HG03342 (cell line): ENCODE measurements around the gene BACE2.

Experiments
- ATAC-seq: cut with Tn5 transposase; IDR thresholded peaks from one replicate; pipeline ENCODE4 v1.9.1; 2021; ENCODE audit warnings: mild to moderate bottlenecking, moderate library complexity; ENCODE audit not compliant: unreplicated experiment

BACE2 gene

GRCh38 chr21:41211060-41211805 is 43.3 kb downstream of the BACE2 start:
- ATAC-seq: no peak

- no peak for ATAC-seq
These were observed 45.1 kb downstream of the BACE2 start for GRCh38 chr21:41213021-41213420.

GRCh38 chr21:41215856-41216408 is 48.0 kb downstream of the BACE2 start:
- no peak for ATAC-seq

DNA sequence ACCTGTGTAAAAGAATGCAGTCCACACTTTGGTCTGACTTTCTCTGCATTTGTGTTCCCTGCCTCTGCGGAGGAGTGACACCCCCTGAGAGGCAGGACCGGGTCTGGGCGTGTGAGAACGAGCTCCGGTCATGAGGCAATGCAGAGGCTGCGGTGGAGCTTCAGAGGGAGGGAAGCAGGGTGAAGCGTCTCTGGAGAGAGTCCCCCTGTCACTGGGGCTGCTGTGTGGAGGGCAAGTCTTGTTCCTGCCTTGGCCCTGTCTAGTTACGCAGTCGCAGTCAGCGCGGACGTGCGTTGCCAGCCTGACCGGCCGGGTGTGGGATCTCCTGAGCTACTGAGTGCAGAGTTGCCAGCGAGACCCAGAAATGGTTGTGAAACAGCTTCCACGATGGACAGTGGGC is 48.5 kb downstream of the BACE2 start:
- ATAC-seq: no peak

DNA sequence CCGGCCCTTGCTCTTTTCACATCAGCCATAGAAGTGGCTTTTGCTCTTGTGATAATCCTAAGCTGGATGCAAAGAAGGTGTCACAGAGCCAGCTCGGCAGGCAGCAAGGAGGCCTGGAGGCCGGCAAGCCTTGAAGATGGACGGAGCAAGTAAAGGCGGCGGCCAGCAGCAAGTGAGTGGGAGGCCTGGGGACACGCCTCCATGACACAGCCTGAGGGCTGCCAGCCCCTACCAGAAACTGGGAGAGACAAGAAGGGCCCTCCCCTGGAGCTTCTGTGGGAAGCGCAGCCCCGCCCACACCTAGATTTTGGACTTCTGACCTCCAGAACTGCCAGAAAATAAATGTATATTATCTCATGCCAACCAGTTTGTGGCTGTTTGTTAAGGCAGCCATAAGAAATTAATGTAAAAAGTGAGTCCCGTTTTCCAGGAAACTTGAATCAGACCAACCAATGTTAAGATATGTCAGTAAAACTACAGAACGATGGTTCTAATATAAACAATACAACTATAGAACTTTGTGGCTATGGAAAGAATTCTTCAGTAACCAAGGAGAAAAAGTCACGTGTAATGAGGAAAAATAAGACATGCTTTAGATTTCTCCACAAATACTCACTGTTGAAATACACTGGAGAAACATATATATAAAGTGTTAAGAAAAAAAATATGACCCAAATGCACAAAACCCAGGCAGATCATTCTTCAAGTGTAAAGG is 49.9 kb downstream of the BACE2 start:
- ATAC-seq: no peak

DNA sequence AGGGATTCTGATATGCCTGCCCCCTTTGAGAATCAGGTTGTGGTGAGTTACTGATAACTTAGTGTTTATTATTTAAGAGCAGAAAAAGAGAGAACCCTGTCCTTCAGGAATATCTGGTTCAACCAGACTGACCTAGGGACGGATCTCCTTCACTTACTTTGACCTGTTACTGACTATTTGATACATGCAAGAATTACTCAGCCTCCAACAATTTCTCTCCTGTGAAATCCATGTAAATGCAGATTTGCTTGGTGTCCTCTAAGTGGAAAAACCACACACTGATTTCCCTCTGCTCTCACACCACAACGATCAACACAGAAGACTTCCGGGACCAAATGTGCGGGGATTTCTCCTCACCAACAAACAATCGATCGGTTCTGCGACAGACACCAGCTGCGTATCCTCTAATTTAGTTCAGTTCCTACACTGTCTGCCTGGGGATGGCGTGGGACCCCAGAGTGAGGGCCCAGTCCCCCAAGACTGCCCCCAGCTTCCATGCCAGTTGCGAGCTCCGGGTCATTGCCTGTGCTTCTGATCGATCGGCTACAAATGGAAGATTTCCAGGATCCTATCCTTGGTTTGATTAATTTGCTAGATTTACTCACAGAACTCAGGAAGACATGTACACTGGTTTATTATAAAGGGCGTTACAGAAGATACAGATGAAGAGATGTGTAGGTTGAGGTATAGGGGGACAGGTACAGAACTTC is 51.7 kb downstream of the BACE2 start:
- no peak for ATAC-seq

DNA sequence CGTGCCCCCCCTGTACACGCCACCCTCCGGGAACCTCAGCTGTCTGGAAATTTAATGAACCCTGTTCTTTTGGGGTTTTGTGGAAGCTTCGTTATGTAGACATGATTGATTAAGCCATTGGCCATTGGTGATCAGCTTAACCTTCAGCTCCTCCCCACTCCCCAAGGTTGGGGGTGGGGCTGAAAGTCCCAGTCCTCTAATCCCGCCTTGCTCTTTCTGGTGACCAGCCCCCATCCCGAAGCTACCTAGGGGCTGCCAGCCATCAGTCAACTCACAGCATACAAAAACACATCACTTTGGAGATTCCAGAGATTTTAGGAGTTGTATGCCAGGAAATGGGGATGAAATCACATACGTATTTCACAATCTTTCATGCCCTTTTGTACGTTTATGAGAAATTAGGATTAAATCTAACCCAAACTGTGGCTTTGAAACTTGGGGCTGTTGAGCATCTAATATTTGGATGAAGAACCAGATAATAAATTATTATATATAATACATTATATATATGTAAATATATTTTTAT is 52.3 kb downstream of the BACE2 start:
- ATAC-seq: no peak

GRCh38 chr21:41222247-41223068 is 54.5 kb downstream of the BACE2 start:
- ATAC-seq: no peak

- ATAC-seq: no peak
These were observed 58.9 kb downstream of the BACE2 start for GRCh38 chr21:41226853-41227252.

- ATAC-seq: no peak
These were observed 59.5 kb downstream of the BACE2 start for GRCh38 chr21:41227357-41228005.

GRCh38 chr21:41228006-41228370 is 60.0 kb downstream of the BACE2 start:
- no peak for ATAC-seq

GRCh38 chr21:41228492-41228891 is 60.5 kb downstream of the BACE2 start:
- ATAC-seq: no peak

DNA sequence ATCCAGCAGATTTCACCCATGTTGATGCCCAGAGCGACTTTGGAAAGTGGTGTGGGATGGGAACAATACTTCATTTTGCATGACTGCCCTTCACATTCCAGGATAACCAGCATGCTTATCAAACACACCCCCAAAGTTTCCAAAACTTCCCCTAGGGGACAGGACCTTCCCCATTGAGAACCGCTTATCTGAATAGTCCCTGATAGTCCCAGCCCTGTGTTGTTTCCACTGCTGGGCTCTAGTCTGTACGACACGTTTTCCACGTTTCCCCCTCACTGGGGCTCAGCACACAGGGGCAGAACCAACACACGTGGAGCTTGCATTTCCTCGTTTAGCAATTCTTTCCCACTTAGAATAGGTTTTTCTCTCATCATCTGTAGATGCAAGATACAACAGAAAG is 61.0 kb downstream of the BACE2 start:
- no peak for ATAC-seq

- no peak for ATAC-seq
These were observed 61.7 kb downstream of the BACE2 start for GRCh38 chr21:41229509-41230248.

DNA sequence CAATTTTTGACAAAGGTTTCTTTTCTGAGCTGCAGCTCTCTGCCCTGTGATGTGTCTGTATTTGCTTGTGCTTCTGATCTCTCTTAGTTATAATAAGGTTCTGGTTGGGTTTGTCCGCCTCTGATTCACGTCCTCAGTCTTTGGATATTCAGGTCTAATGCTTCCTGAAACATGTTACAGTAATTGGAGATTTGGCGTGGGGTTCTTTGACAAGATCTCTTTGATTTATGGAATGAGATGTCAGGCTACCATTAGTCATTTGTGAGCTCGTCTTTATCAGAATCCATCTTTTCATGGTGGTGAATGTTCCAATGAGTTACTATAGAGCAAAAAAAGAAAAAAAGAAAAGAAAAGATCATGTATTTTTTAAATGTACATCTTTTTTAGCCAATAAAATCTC is 62.5 kb downstream of the BACE2 start:
- ATAC-seq: no peak

DNA sequence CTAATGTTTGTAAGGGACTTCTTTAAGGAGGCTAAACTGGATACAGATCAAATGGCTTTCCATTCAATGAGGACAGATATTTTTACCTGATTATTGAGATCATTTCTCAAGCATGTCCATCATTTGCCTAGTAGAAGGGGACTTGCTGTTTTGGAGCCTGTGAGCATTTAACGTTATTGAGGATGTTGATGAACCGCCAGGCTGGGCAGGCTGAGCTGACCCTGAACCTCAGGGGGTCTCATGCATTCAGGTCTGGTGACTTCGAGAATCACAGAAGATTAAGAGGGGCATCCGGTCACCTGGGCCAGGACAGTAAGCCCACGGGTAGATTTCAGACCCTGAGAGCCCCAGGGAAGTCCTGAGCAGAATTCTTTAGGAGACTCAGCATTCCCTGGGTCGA is 63.1 kb downstream of the BACE2 start:
- ATAC-seq: no peak

DNA sequence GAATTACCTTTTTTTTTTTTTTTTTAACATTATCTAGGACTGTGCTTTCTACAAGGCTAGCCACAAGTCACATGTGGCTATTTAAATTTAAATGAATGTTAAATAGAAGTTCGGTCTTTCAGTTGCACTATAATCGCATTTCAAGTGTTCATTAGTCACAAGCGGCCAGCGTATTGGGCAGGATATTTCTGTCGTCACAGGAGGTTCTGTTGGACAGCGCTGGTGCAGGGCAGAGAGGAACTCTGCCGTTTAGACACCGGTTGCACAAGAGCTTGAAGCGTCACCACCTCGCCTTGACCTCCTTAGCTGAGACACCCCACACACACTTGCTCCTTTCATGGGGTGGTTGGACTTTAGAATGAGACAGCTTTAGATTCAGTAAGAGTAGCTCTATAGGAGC is 64.1 kb downstream of the BACE2 start:
- no peak for ATAC-seq

DNA sequence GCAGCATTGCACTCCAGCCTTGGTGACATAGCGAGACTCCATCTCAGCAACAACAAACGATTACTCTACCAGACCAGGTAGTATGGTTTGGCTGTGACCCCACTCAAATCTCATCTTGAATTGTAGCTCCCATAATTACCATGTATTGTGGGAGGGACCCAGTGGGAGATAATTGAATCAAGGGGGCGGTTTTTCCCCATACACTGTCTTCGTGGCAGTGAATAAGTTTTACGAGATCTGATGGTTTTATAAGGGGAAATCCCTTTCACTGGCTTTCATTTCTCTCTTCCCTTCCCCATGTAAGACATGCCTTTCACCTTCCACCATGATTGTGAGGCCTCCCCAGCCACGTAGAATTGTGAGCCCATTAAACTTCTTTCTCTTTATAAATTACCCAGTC is 66.0 kb downstream of the BACE2 start:
- no peak for ATAC-seq

- ATAC-seq: no peak
These were observed 66.6 kb downstream of the BACE2 start for GRCh38 chr21:41234569-41234968.
